CD4-positive, alpha-beta T cell (primary cell): Measurements from ENCODE around the gene KCNIP4. TPM values are rescaled to one million over a fixed set of nuclear protein-coding genes. Genes with fewer than 3 reads are reported as not detected.

ENCODE experiments used
- ATAC-seq: fragments of 200-7000 bp; cut with Tn5 transposase; one replicate; pipeline ENCODE4 v1.10.0; 2022; ENCODE audit warnings: mild to moderate bottlenecking; ENCODE audit not compliant: poor library complexity
- CTCF ChIA-PET: fragments of 350-600 bp; sonication (Branson Sonifier 250); formaldehyde crosslinking; loops from one replicate; lab custom pipeline; 2021; ENCODE audit warnings: antibody characterized with exemption, inconsistent platforms; lab: Charles Lee
- POLR2A ChIA-PET: fragments of 350-600 bp; sonication (Branson Sonifier 250); formaldehyde crosslinking; loops from one replicate; lab custom pipeline; 2021; ENCODE audit warnings: antibody characterized with exemption, inconsistent platforms; lab: Charles Lee
- DNase-seq, 14 experiments: peaks; one replicate each; pipeline ENCODE4 v3.0.0-alpha.2; 2013 to 2020; ENCODE audit warnings: mixed read lengths in 2 of 14
- H3K27ac ChIP-seq, 2 donors: one replicate each; pipeline versions ENCODE4 v1.5.1 to v1.7.0; 2013; ENCODE audit warnings: low read length in 2 of 2, low read depth in 1 of 2, mild to moderate bottlenecking in 1 of 2
- H3K27me3 ChIP-seq, 2 experiments: 1 replicate in 1 of 2; 2 replicates in 1 of 2; pipeline versions ENCODE4 v1.6.1 to v1.7.0; 2013; ENCODE audit warnings: low read length in 2 of 2, control low read depth in 1 of 2, mild to moderate bottlenecking in 1 of 2, moderate library complexity in 1 of 2; ENCODE audit not compliant: insufficient read depth in 2 of 2, control insufficient read depth in 1 of 2
- H3K36me3 ChIP-seq: one replicate; pipeline ENCODE4 v1.6.1; 2013; ENCODE audit warnings: low read length, control low read depth; ENCODE audit not compliant: insufficient read depth
- H3K4me1 ChIP-seq: one replicate; pipeline ENCODE4 v1.6.1; 2013; ENCODE audit warnings: low read length, control low read depth; ENCODE audit not compliant: insufficient read depth
- H3K4me3 ChIP-seq: one replicate; pipeline ENCODE4 v1.5.1; 2013; ENCODE audit warnings: mild to moderate bottlenecking, low read length, moderate library complexity
- H3K9me3 ChIP-seq, 2 experiments: 1 replicate in 1 of 2; 2 replicates in 1 of 2; pipeline versions ENCODE4 v1.6.1 to v1.7.0; 2013; ENCODE audit warnings: low read length in 2 of 2, mild to moderate bottlenecking in 2 of 2, control low read depth in 1 of 2, moderate library complexity in 1 of 2; ENCODE audit not compliant: control insufficient read depth in 1 of 2, insufficient read depth in 1 of 2
- H3K27ac Mint-ChIP-seq: one replicate; pipeline ENCODE4 v1.8.0; 2020; ENCODE audit warnings: mixed read lengths
- H3K27me3 Mint-ChIP-seq: one replicate; pipeline ENCODE4 v1.8.0; 2021; ENCODE audit warnings: mixed read lengths
- H3K36me3 Mint-ChIP-seq: one replicate; pipeline ENCODE4 v1.8.0; 2021; ENCODE audit warnings: low read depth, mixed read lengths
- H3K4me1 Mint-ChIP-seq: one replicate; pipeline ENCODE4 v1.8.0; 2021; ENCODE audit warnings: low read depth, mixed read lengths
- H3K4me3 Mint-ChIP-seq: one replicate; pipeline ENCODE4 v1.8.0; 2020; ENCODE audit warnings: mild to moderate bottlenecking, mixed read lengths
- H3K9me3 Mint-ChIP-seq: one replicate; pipeline ENCODE4 v1.8.0; 2020; ENCODE audit warnings: mixed read lengths
- intact Hi-C, 2 experiments: fragments of 100-400 bp; cut with DNase I in 1 of 2; cut with micrococcal nuclease in 1 of 2; formaldehyde crosslinking; loops; one replicate each; pipeline versions ENCODE4 v1.15.1 to v1.9.0; 2023 to 2025; cut with DNase I, micrococcal nuclease
- total RNA-seq, 174 experiments: library from RNA in 2 of 174; stranded (reverse) in 2 of 174; gene quantifications; one replicate each; pipeline ENCODE4 v1.2.3 and lab custom pipeline; 2021 to 2026
- TF ChIP-seq, protein P1 (sequence below): fragments of 200-600 bp; IDR thresholded peaks from one replicate; pipeline ENCODE4 v1.8.0; 2022; ENCODE audit warnings: antibody characterized with exemption, mild to moderate bottlenecking

KCNIP4 gene
- total RNA-seq, 2 experiments from 2014 or later, result not detected

DNA sequence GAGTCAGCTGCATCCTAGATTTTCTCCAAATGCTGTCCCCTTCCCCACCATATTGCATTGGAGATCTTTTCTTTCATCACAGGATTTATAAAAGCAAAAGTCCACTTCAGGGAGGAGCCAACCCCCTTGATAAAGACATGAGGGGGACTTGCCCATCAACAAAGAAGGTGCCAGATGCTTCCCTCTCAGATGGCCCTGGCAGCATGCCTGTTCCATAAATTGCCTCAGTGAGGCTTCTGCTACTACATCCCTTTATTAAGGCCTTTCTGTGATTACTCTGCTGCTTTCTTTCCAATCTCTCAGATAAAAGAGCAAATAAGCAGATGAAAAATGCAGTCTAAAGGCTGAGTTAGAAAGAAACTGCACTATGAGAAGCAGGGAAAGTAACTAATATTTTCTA is 736.7 kb downstream of the KCNIP4 start:
- no peak for ATAC-seq
- Mint-ChIP-seq H3K4me3 (no peak overlapping the region), H3K27ac (no peak overlapping the region), H3K36me3 (no peaks in the 10 kb centered on the region), H3K9me3 (peaks cover 7% of the 10 kb centered on the region), H3K27me3 (no peaks in the 10 kb centered on the region), H3K4me1 (no peaks in the 10 kb centered on the region)
- POLR2A ChIA-PET, result no interaction called here
- no peaks in the 10 kb centered on the region for H3K36me3 ChIP-seq
- intact Hi-C loops, result no loop called here
- no peaks in the 10 kb centered on the region for H3K4me1 ChIP-seq
- CTCF ChIA-PET, result no interaction called here
- DNase-seq, result no peak
- H3K9me3 ChIP-seq, result no peaks in the 10 kb centered on the region
- H3K27me3 ChIP-seq, result no peaks in the 10 kb centered on the region
- no peak overlapping the region for H3K27ac ChIP-seq
- TF ChIP-seq, protein P1, sequence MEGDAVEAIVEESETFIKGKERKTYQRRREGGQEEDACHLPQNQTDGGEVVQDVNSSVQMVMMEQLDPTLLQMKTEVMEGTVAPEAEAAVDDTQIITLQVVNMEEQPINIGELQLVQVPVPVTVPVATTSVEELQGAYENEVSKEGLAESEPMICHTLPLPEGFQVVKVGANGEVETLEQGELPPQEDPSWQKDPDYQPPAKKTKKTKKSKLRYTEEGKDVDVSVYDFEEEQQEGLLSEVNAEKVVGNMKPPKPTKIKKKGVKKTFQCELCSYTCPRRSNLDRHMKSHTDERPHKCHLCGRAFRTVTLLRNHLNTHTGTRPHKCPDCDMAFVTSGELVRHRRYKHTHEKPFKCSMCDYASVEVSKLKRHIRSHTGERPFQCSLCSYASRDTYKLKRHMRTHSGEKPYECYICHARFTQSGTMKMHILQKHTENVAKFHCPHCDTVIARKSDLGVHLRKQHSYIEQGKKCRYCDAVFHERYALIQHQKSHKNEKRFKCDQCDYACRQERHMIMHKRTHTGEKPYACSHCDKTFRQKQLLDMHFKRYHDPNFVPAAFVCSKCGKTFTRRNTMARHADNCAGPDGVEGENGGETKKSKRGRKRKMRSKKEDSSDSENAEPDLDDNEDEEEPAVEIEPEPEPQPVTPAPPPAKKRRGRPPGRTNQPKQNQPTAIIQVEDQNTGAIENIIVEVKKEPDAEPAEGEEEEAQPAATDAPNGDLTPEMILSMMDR, result no peak
- no peak overlapping the region for H3K4me3 ChIP-seq

DNA sequence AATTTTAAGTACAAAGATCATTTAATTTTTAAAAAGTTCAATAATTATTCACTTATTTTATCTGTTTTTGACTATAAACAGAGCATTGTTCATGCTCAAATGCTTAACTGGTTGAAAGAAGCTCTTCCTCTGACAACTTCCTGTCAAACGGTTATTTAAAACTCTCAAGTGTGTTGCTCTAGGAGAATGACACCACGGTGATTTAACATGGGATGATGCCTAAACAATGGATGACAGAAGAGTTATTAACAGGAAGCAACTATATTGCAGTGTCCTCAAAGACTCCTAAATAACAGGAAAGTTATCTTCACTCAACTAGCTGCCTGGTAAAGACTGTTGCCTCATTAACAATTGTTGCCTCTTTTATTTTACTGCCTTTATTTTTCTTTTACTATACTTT is 738.7 kb downstream of the KCNIP4 start:
- H3K27me3 ChIP-seq, result no peaks in the 10 kb centered on the region
- H3K4me1 Mint-ChIP-seq, result no peaks in the 10 kb centered on the region
- intact Hi-C loops, result no loop called here
- no peaks in the 10 kb centered on the region for H3K36me3 ChIP-seq
- H3K27ac ChIP-seq, result no peak overlapping the region
- no peak overlapping the region for H3K27ac Mint-ChIP-seq
- no peaks in the 10 kb centered on the region for H3K27me3 Mint-ChIP-seq
- TF ChIP-seq, protein P1, result no peak
- H3K9me3 ChIP-seq, result no peaks in the 10 kb centered on the region
- DNase-seq (no peak), ATAC-seq (no peak)
- no peak overlapping the region for H3K4me3 Mint-ChIP-seq
- no peak overlapping the region for H3K4me3 ChIP-seq
- ChIA-PET CTCF (no interaction called here), POLR2A (no interaction called here)
- H3K36me3 Mint-ChIP-seq, result no peaks in the 10 kb centered on the region
- H3K4me1 ChIP-seq, result no peaks in the 10 kb centered on the region
- H3K9me3 Mint-ChIP-seq, result peaks cover 7% of the 10 kb centered on the region

DNA sequence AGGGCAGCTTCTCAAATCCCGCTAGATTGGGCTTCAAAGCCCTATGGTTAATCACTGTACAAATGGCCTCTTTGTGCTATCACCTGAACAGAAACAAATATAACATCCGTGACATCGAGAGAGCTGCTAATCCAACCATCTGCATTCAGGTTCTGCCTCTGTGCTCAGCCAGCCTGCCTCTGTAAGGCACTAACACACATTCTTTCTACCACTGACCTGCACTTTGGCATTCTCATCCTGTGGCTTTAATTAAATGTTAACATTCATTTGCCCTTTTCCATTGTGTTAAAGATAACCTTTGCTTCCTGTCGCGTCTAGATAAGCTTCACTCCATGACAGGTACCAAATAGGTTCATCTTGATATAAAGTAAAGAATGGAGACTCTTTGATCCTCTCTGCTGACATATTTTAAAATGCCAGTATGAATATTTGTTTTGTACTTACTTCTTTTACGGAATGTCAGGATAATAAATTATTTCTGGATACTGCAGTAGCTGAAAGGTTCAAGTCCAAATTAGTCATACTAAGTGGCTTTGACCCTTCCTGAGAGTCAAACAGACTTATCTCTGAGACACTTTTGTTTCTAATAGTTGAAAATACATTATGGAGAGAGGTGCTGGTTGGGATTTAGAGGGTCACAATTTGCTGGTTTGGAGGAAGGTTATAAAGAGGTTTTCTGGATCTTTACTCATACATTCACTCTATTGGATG is 742.6 kb downstream of the KCNIP4 start:
- ChIA-PET CTCF (no interaction called here), POLR2A (no interaction called here)
- intact Hi-C loops, result no loop called here
- H3K9me3 Mint-ChIP-seq, result peaks cover 7% of the 10 kb centered on the region
- H3K27ac Mint-ChIP-seq, result no peak overlapping the region
- H3K36me3 ChIP-seq, result no peaks in the 10 kb centered on the region
- no peaks in the 10 kb centered on the region for H3K27me3 ChIP-seq
- H3K36me3 Mint-ChIP-seq, result no peaks in the 10 kb centered on the region
- H3K4me1 ChIP-seq, result no peaks in the 10 kb centered on the region
- no peaks in the 10 kb centered on the region for H3K9me3 ChIP-seq
- H3K27ac ChIP-seq, result no peak overlapping the region
- H3K4me1 Mint-ChIP-seq, result no peaks in the 10 kb centered on the region
- ATAC-seq, result no peak
- H3K4me3 ChIP-seq, result no peak overlapping the region
- no peak overlapping the region for H3K4me3 Mint-ChIP-seq
- DNase-seq, result no peak
- H3K27me3 Mint-ChIP-seq, result no peaks in the 10 kb centered on the region
- TF ChIP-seq, protein P1, result no peak
